ENCODE data around the gene GCNT1. TPM values are rescaled to one million over a fixed set of nuclear protein-coding genes. Genes with fewer than 3 reads are reported as not detected.

GCNT1 gene
- total and polyA plus RNA-seq, 2 of the 13 experiments (the other 11 are each of a cell fraction or from before 2014, with no cell fraction given) = 0.55 to 1.7 TPM

DNA sequence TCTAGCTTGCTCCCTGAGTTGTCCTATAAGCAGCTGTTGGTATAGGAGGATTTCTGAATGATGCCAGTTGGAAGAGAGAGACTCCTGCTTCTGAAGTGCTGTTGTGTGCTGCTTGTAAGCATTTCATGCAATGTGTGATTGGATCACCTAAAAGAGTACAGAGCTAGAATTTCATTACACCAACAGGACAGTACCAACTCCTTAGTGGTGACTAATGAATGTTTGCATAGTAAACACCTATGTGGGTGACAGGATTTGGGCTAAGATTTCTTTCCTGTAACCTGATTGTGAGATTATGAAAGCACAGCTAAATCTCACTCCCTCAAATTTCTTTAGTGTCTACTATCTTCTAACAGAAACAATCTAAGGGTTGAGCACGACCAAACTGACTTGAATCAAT lies 67.0 kb downstream of the GCNT1 start (continued):
- TF ChIP-seq SNAPC2 (CRISPR knock-in tag; IDR thresholded peaks at IDR 0.05) (no peak), REL (CRISPR knock-in tag; conservative IDR thresholded peaks at IDR 0.05) (no peak), KDM5B (CRISPR knock-in tag; IDR thresholded peaks at IDR 0.05; ENCODE audit: borderline replicate concordance) (no peak), ZSCAN31 (CRISPR knock-in tag; IDR thresholded peaks at IDR 0.05; ENCODE audit: low read depth) (no peak)

DNA sequence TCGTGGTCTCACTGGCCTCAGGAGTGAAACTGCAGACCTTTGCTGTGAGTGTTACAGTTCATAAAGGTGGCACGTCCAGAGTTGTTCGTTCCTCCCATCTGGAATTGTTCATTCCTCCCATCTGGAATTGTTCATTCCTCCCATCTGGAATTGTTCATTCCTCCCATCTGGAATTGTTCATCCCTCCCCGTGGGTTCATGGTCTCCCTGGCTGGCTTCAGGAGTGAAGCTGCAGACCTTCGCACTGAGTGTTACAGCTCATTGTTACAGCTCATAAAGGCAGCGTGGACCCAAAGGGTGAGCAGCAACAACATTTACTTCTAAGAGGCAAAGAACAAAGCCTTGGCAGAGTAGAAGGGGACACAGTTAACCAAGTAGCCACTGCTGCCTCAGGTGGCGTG lies 69.1 kb downstream of the GCNT1 start:
- H2AFZ ChIP-seq (ENCODE audit: low read length) = no peak overlapping the region
- ChIA-PET POLR2A (no interaction called here), CTCF (ENCODE audit: low intra/inter-chr PET ratio, low total read pairs) (no interaction called here)
- H3K4me2 ChIP-seq (ENCODE audit: low read depth, low read length) = no peak overlapping the region
- no peak overlapping the region for H3K9ac ChIP-seq (ENCODE audit: insufficient read depth, low read depth, low read length)
- no peaks in the 10 kb centered on the region for H3K4me1 ChIP-seq (ENCODE audit: insufficient read depth, low read length)
- TF ChIP-seq ASH2L (IDR thresholded peaks at IDR 0.05; ENCODE audit: insufficient read length, low read depth, low read length) = no peak
- no peak for TF ChIP-seq ZNF790 (CRISPR knock-in tag; IDR thresholded peaks at IDR 0.05; ENCODE audit: borderline replicate concordance)
- TF ChIP-seq ADNP (CRISPR knock-in tag; IDR thresholded peaks at IDR 0.05) = no peak
- TF ChIP-seq NFIC (IDR thresholded peaks at IDR 0.05; ENCODE audit: low read length) = no peak
- no peak for TF ChIP-seq ZNF552 (CRISPR knock-in tag; IDR thresholded peaks at IDR 0.05; ENCODE audit: borderline replicate concordance)
- no peak for TF ChIP-seq ZNF12 (CRISPR knock-in tag; IDR thresholded peaks at IDR 0.05)
- no peak for TF ChIP-seq ZNF337 (CRISPR knock-in tag; IDR thresholded peaks at IDR 0.05; ENCODE audit: borderline replicate concordance, low read depth)
- no peak for TF ChIP-seq ZNF776 (CRISPR knock-in tag; IDR thresholded peaks at IDR 0.05)
- no peak for TF ChIP-seq ZNF816 (CRISPR knock-in tag; IDR thresholded peaks at IDR 0.05; ENCODE audit: borderline replicate concordance)
- TF ChIP-seq, protein P1, sequence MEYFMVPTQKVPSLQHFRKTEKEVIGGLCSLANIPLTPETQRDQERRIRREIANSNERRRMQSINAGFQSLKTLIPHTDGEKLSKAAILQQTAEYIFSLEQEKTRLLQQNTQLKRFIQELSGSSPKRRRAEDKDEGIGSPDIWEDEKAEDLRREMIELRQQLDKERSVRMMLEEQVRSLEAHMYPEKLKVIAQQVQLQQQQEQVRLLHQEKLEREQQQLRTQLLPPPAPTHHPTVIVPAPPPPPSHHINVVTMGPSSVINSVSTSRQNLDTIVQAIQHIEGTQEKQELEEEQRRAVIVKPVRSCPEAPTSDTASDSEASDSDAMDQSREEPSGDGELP (IDR thresholded peaks at IDR 0.05; ENCODE audit: borderline replicate concordance, low read depth) = no peak
- TF ChIP-seq ZNF367 (CRISPR knock-in tag; IDR thresholded peaks at IDR 0.05; ENCODE audit: borderline replicate concordance) = no peak
- no peak for TF ChIP-seq TCF7L2 (IDR thresholded peaks at IDR 0.05; ENCODE audit: low read depth, low read length)
- no peak for TF ChIP-seq ZFYVE20 (CRISPR knock-in tag; IDR thresholded peaks at IDR 0.05; ENCODE audit: borderline replicate concordance, low read depth)
- no peak for TF ChIP-seq FOXK1 (CRISPR knock-in tag; IDR thresholded peaks at IDR 0.05; ENCODE audit: borderline replicate concordance, low read depth)
- TF ChIP-seq, protein P2, sequence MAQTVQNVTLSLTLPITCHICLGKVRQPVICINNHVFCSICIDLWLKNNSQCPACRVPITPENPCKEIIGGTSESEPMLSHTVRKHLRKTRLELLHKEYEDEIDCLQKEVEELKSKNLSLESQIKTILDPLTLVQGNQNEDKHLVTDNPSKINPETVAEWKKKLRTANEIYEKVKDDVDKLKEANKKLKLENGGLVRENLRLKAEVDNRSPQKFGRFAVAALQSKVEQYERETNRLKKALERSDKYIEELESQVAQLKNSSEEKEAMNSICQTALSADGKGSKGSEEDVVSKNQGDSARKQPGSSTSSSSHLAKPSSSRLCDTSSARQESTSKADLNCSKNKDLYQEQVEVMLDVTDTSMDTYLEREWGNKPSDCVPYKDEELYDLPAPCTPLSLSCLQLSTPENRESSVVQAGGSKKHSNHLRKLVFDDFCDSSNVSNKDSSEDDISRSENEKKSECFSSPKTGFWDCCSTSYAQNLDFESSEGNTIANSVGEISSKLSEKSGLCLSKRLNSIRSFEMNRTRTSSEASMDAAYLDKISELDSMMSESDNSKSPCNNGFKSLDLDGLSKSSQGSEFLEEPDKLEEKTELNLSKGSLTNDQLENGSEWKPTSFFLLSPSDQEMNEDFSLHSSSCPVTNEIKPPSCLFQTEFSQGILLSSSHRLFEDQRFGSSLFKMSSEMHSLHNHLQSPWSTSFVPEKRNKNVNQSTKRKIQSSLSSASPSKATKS (CRISPR knock-in tag; IDR thresholded peaks at IDR 0.05) = no peak
- TF ChIP-seq ZFP90 (CRISPR knock-in tag; IDR thresholded peaks at IDR 0.05; ENCODE audit: borderline replicate concordance) = no peak
- no peak for TF ChIP-seq CENPX (CRISPR knock-in tag; IDR thresholded peaks at IDR 0.05)
- no peak for TF ChIP-seq ZNF572 (CRISPR knock-in tag; IDR thresholded peaks at IDR 0.05)
- no peak for TF ChIP-seq YY1 (IDR thresholded peaks at IDR 0.05; ENCODE audit: insufficient read depth, insufficient replicate concordance, low read depth, low read length)
- no peak for TF ChIP-seq ELF3 (CRISPR knock-in tag; IDR thresholded peaks at IDR 0.05)
- DNase-seq (ENCODE audit: low spot score) = no peak
- H3K36me3 ChIP-seq (replicated peaks in 1 of 2; ENCODE audit: control insufficient read depth in 1 of 2, insufficient read depth in 2 of 2, low read length in 2 of 2) = no peaks in the 10 kb centered on the region
- H3K79me2 ChIP-seq (ENCODE audit: insufficient read depth, low read length) = no peaks in the 10 kb centered on the region
- no peak for ATAC-seq
- in situ Hi-C loops (cut with HindIII; ENCODE audit: extremely low pct_ligation_motif_present, low pct_unique_long_range_greater_than_20kb) (no loop called here), intact Hi-C loops (cut with micrococcal nuclease; ENCODE audit: unreplicated experiment) (no loop called here)
- H3K27me3 ChIP-seq (ENCODE audit: control insufficient read depth in 1 of 2, insufficient read depth in 2 of 2, low read length in 2 of 2) = no peaks in the 10 kb centered on the region
- no peak overlapping the region for H3K4me3 ChIP-seq (replicated peaks in 1 of 3; ENCODE audit: insufficient read depth in 1 of 3, low read depth in 2 of 3, low read length in 3 of 3)
- no peaks in the 10 kb centered on the region for H3K9me3 ChIP-seq (ENCODE audit: low read length)
- H3K27ac ChIP-seq (ENCODE audit: extremely low read length, insufficient read depth, low read length) = no peak overlapping the region
- BruUV-seq (replicated peaks) = no TSS peak
- FAIRE-seq = no peak
- 45% methylated on average over 7 of the region's 7 CpGs for WGBS (ENCODE audit: low lambda C conversion rate)
- no peaks in the 10 kb centered on the region for H4K20me1 ChIP-seq (ENCODE audit: insufficient read depth, low read length)
